Activated CD4-positive, alpha-beta T cell treated with anti-CD3 and anti-CD28 coated beads, Interleukin-2, amount 50 U/mL, for 1 hour (primary cell): ENCODE data around the gene PRRC2B.

Experiments
- DNase-seq: peaks from one replicate; pipeline ENCODE4 v3.0.0-alpha.2; 2020

Gene PRRC2B

GRCh38 chr9:131411719-131412681 is 18.1 kb downstream of the PRRC2B start:
- DNase-seq, result no peak

- no peak for DNase-seq
Measured at GRCh38 chr9:131416509-131416908, 22.6 kb downstream of the PRRC2B start.

DNA sequence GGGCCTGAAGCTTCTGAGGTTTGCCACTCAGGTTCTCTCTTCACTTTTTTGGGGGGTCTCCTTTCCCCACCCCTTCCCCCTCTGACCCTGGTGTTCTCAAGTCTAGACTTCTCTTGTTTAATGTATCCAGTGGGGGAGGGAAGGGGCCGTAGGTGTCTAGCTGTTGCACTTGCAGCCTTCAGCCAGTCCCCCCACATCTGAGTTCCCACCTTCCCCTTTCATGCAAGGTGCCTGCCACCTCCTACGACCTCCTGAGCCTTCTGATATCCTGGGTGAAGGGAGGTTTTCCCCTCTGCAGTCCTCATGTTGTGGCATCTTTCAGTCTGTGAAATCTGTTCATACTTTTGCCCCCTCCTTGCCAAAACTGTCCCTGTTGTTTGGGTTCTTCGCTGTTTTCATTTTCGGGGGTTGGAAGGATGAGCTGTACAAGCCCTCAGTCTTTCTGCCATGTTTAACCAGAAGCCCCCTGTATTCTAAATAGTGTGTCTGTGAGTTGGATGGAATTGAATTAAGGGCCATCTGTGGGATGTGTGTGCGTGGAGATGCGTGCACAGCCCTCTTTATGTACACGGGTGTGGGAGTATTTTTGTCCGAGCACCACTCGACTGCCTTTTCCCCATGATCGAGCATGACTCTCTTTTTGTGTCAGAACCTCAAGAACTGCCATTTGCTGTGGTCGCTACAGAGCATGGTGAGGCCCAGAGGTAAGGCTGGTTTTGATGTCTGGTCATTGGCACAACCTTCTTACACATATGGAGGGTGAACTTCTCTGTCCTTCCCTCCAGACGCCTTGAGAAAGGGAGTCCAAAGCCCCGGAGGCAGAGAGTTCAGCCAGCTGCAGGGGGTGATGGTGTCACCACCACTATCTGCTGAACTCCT is 23.6 kb downstream of the PRRC2B start:
- DNase-seq, result no peak

DNA sequence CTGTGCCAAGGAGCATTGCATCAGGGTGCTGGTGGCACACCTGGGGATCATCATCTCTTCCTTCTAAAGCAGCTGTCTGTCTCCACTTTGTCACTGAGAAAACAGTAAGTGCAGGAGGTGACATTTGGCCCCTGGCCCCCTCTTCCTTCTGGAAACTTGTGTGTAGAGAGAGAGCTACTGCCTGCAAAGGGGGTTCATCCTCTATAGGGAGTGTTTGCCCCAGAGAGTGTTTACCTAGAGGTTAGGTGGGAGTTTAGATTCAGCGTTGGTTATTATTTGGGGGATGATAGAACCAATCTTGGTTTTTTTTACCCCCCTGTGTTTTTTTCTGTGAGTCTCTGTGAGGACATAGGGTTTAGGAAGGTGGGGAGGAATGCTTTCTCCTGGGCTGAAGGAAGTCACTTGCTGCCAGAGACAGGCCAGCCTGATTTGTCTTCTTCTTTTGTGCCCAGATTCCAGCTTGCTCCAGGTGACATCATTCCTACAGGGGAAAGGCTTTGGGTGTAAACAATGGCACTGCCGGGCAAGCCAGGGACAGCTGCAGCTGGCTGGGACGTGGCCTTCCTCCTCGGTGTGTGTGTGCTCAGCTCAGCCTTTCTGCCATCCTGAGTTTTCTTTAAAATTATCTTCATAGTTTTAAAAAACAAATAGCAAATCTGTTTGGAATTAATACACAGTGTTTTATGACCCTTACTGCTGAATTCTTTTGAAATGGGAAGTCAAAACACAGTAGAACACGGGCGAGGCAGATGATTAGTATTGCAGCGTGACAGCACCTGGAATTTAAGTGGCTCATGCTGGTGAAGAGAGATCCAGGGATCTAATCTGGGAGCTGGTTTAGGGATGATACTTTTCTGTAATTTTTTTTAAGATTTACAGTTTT is 24.5 kb downstream of the PRRC2B start:
- no peak for DNase-seq

DNA sequence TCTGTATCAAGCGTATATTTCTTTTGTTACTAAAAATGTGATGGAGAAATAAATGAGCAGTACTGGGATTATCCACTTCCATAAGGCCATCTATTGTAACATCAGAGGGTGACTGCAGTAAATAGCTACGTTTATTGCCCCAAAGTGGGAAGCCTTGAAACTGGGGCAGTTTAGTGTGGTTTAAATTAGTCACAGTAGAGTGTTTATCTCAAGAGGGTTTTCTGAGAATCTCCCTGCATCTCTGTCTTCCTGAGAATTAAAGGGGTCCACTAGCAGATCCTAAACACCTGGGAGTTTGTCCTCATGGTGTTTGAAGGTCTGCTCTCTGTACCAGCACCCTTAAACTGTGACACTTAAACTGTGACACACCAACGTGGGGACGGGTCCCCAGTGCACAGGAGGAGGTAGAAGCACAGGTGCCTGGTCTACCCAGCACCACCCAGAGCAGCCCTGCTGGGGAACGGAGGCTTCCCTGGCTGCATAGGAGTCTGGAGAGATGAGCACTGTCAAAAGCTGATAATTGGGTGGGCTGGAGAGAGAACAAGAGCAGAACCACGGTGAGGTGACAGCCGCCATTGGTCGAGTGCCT is 25.2 kb downstream of the PRRC2B start:
- DNase-seq, result no peak

DNA sequence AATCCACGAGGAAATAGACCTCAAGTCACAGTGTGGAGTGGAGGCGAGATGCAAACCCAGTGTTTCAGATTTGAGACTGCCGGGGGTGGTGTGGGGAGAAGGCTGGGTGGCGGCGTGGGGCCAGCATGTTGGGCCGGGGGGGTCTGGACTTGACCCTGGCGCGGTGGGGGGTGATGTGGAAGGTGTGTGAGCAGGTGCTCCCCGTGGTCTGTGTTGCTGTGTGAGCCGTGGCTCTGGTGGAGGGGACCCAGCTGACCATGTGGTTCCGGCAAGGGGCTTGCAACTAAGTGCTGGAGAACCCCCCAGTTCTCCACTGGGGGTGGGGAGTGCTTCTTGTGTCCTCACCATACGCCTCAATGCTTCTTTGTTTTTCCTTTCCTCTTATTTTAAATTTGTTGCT is 25.8 kb downstream of the PRRC2B start:
- no peak for DNase-seq

- no peak for DNase-seq
Measured at GRCh38 chr9:131420980-131421624, 27.2 kb downstream of the PRRC2B start.

DNA sequence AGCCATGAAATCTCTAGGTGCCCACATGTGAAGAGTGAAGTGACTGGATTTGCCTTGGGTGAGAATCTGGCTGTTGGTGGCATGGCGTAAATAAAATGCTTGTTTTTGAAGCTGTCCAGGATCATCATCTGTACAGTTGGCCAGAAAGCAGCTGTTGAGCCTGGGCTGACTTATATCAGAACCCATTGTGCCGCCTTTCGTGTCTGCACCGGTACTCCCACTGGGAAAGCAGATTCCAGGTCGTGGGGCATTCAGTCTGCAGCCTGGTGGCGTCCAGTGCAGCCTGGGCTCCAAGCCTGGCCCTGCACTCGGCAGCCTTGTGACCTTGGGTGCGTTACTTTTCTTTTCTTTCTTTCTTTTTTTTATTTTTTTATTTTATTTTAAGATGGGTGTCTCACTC is 27.8 kb downstream of the PRRC2B start:
- no peak for DNase-seq

DNA sequence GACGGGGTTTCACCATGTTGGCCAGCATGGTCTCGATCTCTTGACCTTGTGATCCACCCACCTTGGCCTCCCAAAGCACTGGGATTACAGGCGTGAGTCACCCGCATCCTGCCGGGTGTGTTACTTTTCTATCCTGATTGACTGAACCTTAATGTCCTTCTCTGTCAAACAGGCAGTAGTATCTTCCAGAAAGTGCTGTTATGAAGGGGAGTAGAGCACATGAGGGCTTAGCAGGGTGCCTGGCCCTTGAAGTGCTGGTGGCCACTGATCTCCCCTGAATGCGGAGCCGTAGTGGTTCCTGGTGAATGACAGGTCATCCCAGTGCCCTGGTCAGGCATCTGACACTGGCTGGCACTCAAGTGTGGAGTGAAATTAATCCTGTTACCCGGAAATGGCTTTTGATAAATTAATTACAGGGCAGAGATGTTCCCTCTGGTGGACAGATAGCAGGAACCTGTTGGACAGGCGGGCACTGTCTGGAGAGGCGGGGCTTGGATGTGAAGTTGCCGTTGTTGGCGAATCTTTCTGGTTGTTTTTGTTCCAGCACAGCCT is 28.4 kb downstream of the PRRC2B start:
- no peak for DNase-seq

DNA sequence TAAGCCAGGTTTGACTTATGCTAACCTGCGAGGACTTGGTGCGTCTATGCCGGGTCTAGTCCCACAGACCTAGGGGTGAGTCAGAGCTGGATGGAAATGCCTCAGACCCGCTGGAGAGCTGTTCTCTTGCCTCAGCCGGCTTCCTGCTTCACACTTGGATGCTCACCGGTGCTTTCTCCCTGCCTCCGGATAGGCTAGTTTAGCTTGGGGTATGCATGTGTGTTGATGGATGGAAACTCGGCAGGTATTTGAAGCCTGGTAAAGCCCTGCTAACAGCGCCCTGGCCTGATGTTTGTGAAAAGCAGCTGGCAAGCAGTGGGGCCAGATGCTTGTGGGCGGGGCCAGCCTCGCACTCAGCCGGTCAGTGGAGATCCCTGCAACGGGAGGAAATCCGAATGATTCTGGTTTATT is 29.3 kb downstream of the PRRC2B start:
- no peak for DNase-seq

GRCh38 chr9:131426545-131426944 is 32.7 kb downstream of the PRRC2B start:
- no peak for DNase-seq

- DNase-seq, result no peak
Measured at GRCh38 chr9:131429121-131430012, 35.5 kb downstream of the PRRC2B start.

DNA sequence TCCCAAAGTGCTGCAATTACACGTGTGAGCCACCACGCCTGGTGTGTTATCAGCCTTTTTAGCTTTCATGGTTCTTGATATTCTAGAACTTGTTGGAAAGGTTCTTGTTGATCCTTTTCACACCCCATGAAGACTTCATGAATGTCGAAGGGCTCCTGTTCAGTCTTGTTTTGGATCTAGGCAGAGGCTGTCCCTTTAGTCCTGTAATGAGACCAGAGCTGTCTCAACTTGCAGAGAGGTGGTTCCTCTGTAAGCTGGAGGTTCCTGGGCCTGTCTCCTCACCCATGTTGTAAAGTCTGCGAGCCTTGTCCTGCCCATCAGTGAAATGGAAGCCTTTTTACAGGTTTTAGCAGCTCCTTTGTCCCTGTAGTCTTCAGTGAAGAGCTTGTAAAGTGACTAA is 38.2 kb downstream of the PRRC2B start:
- no peak for DNase-seq

DNA sequence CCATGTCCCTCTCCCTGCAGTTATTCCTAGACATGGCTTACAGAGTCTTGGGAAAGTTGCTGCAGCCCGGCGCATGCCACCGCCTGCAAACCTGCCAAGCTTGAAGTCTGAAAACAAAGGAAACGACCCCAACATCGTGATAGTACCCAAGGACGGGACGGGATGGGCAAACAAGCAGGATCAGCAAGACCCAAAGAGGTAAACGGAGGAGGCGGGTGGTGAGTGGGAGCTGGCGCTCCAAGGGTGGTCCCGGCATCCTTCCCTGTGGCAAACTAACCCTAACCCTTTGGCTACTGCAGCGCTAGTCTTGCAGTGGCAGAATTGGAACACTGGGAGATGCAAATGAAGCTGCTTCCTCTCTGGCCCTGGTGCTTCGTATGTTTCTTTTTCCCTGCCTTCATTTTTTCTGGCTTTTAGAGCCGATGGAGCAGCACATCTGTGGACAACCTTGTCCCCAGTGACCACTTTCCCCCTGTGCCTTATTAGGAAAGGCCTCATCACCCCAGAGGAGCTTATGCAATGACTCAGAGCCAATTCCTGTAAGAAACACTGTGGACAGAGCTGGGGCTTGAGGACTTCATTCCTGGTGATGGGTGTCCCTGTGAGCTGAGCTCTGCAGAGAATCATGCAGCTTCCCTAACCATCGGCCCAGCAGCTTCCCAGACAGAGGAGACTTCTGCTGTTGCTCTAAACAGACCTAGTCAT is 38.9 kb downstream of the PRRC2B start:
- no peak for DNase-seq

DNA sequence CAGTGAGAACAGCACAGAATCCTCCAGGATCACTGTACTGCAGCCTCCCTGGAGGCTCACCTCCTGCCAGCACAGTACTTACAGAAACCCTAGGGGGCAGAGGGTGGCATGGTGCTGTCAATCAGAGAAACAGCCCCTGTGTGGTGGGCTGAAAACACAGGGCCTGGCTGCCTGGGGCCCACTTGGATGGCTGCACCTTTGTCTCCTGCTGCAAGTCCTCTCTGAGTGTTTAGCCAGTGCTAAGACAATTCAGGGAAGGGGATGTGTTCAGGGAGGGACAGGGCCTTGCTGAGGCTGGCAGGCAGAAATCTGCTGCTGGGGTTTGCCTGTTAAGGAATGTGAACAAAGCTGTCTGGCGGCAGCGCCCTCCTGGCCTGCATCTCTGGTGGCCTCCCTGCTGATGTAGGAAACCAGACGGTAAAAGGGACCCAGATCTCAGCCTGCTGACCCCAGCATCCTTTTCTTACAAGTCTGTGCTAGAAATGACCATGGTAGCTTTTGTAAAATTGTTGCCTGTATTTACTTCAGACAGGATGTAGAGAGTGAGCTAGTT is 39.5 kb downstream of the PRRC2B start:
- no peak for DNase-seq

- no peak for DNase-seq
Measured at GRCh38 chr9:131434673-131435072, 40.8 kb downstream of the PRRC2B start.

DNA sequence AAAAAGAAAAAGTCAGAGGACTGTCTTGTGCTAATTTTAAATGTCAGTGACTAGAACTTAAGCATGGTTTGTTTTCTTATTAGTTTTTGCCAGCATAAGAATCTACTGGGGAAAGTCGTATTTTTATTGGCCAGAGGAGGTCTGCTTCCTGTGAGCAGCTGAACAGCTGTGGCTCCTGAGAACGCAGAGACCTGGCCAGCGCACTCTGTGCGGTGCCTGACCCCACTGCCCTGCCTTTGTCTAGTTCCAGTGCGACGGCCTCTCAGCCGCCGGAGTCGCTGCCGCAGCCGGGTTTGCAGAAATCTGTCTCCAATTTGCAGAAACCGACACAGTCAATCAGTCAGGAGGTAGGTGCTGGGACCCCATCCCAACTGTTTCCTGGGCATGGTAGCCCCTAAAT is 42.5 kb downstream of the PRRC2B start:
- no peak for DNase-seq

DNA sequence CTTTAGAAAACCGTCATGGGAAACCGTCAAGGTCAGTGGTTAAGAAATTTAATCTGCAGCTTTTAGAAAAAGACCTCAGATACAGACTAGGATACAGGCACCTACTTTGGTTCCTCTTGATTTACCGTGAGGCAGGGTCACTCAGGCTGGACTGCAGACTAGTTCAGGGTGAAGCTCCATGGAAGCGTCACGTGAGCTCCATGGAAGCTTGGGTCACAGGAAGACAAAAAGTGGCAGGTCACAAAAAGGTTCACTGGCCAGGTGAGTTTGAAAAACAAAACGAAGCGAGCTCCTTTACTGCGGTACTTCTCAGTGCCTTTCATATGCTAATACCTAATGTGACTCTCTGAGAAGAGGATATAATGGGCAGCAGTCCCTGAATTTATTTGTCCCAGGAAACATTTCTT is 43.0 kb downstream of the PRRC2B start:
- no peak for DNase-seq

DNA sequence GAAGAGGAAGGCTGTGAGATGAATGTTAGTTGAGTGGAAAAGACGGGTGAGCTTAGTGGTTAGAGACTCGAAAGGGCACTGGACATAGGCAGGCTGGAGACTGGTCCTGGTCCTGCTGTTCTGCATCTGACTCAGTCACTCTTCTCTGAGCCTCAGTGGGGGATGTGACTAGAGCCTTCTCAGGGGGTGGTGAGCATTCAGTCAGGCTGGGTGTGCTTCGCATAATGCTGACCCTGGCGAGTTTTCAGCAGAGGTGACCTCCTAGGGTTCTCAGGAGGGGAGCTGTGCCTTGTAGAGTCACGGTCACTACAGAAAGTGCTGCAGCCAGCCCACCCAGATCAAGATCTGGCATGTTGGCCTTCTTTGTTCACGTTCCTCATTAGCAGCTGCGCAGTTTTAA is 44.3 kb downstream of the PRRC2B start:
- DNase-seq, result no peak
